Stomach (tissue), 4 donors: ENCODE data around the gene RAB40A.
A peak's percentile ranks its signal among the peaks of the same experiment; 100 is the strongest.
"Not testable (repeated sequence)": the region's sequence is repeated elsewhere in the genome, so short reads cannot be mapped to it uniquely, and the experiment has no call there.

Experiments used
- POLR2A ChIP-seq, 4 donors: fragments of 450-650 bp; IDR thresholded peaks; one replicate each; pipeline ENCODE4 v1.6.1; 2016; ENCODE audit warnings: antibody characterized with exemption in 4 of 4, control low read depth in 2 of 4, mild to moderate bottlenecking in 1 of 4, moderate library complexity in 1 of 4
- POLR2AphosphoS5 ChIP-seq, 3 donors: sonication (generic); formaldehyde crosslinking; IDR thresholded peaks; one replicate each; pipeline ENCODE4 v1.6.1; 2016; ENCODE audit warnings: antibody characterized with exemption in 3 of 3
- TF ChIP-seq, protein P1 (sequence below), 7 experiments: fragments of 450-650 bp in 4 of 7; fragments of 200-600 bp in 3 of 7; sonication (generic) in 3 of 7; IDR thresholded peaks; one replicate each; pipeline ENCODE4 v1.5.1; 2016 to 2019; ENCODE audit warnings: antibody characterized with exemption in 7 of 7, control low read depth in 2 of 7, mild to moderate bottlenecking in 1 of 7

DNA sequence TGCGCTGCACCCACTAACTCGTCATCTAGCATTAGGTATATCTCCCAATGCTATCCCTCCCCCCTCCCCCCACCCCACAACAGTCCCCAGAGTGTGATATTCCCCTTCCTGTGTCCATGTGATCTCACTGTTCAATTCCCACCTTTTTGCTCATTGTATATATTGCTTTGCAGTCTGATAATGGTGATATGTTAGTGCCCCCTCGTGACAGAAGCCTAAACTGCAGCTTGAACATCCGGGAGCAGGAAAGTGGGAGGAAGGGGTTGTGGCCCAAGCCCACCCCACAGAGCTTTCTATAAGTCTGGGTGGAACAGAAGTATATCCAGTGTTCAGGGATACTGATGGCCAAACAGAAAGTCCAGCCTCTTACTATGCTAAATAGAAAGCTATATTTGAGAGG, 29.6 kb downstream of the RAB40A start:
- TF ChIP-seq, protein P1, sequence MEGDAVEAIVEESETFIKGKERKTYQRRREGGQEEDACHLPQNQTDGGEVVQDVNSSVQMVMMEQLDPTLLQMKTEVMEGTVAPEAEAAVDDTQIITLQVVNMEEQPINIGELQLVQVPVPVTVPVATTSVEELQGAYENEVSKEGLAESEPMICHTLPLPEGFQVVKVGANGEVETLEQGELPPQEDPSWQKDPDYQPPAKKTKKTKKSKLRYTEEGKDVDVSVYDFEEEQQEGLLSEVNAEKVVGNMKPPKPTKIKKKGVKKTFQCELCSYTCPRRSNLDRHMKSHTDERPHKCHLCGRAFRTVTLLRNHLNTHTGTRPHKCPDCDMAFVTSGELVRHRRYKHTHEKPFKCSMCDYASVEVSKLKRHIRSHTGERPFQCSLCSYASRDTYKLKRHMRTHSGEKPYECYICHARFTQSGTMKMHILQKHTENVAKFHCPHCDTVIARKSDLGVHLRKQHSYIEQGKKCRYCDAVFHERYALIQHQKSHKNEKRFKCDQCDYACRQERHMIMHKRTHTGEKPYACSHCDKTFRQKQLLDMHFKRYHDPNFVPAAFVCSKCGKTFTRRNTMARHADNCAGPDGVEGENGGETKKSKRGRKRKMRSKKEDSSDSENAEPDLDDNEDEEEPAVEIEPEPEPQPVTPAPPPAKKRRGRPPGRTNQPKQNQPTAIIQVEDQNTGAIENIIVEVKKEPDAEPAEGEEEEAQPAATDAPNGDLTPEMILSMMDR (IDR thresholded peaks at IDR 0.05), result peak in 2 of 7 experiments; percentile 19 to 20
- TF ChIP-seq POLR2A, POLR2AphosphoS5 (IDR thresholded peaks at IDR 0.05): not testable (repeated sequence)
